Right forelimb (tissue), 1 donor: ENCODE results near the gene TRH.

Experiments used
- DNase-seq: peaks from one replicate; pipeline ENCODE4 v3.0.0-alpha.2; 2018

Gene TRH

GRCh38 chr3:129974564-129974832 lies at the start of gene TRH:
TRH (plus strand) TSS chr3:129974720; CDS start chr3:129975817, 1,097 bp downstream.
- DNase-seq, result no peak

GRCh38 chr3:129927072-129927471 lies 47.4 kb upstream of the TRH start:
- DNase-seq, result no peak

GRCh38 chr3:129929383-129929782 lies 45.1 kb upstream of the TRH start:
- no peak for DNase-seq

GRCh38 chr3:129933471-129933870 lies 41.0 kb upstream of the TRH start:
- no peak for DNase-seq

- no peak for DNase-seq
Observed at GRCh38 chr3:129934234-129935123, 40.0 kb upstream of the TRH start.

- DNase-seq, result no peak
Observed at GRCh38 chr3:129936757-129937156, 37.8 kb upstream of the TRH start.

GRCh38 chr3:129937717-129938116 lies 36.8 kb upstream of the TRH start:
- DNase-seq, result no peak

GRCh38 chr3:129938140-129938930 lies 36.2 kb upstream of the TRH start:
- no peak for DNase-seq

- DNase-seq, result no peak
Observed at GRCh38 chr3:129940086-129940485, 34.4 kb upstream of the TRH start.

GRCh38 chr3:129942296-129942695 lies 32.2 kb upstream of the TRH start:
- peak; percentile 77 for DNase-seq

- no peak for DNase-seq
Observed at GRCh38 chr3:129943020-129943419, 31.5 kb upstream of the TRH start.

- no peak for DNase-seq
Observed at GRCh38 chr3:129944709-129945108, 29.8 kb upstream of the TRH start.

- DNase-seq, result no peak
Observed at GRCh38 chr3:129947538-129948240, 26.8 kb upstream of the TRH start.

- no peak for DNase-seq
Observed at GRCh38 chr3:129950318-129951046, 24.0 kb upstream of the TRH start.

- DNase-seq, result no peak
Observed at GRCh38 chr3:129952556-129953355, 21.8 kb upstream of the TRH start.

- DNase-seq, result no peak
Observed at GRCh38 chr3:129953621-129954020, 20.9 kb upstream of the TRH start.

- DNase-seq, result no peak
Observed at GRCh38 chr3:129954514-129954913, 20.0 kb upstream of the TRH start.

- DNase-seq, result no peak
Observed at GRCh38 chr3:129956936-129957335, 17.6 kb upstream of the TRH start.

- DNase-seq, result no peak
Observed at GRCh38 chr3:129958755-129959154, 15.8 kb upstream of the TRH start.

GRCh38 chr3:129961141-129961541 lies 13.4 kb upstream of the TRH start:
- DNase-seq, result no peak

- no peak for DNase-seq
Observed at GRCh38 chr3:129962600-129962999, 11.9 kb upstream of the TRH start.

GRCh38 chr3:129965937-129966336 lies 8.6 kb upstream of the TRH start:
- no peak for DNase-seq
